NOMO-1 (cell line): ENCODE data around the gene CACNA1D.

Source experiments
- DNase-seq, 2 experiments: peaks; one replicate each; lab custom pipeline; 2025; ENCODE audit not compliant: unreplicated experiment in 2 of 2; lab: John Stamatoyannopoulos, UW

CACNA1D gene

DNA sequence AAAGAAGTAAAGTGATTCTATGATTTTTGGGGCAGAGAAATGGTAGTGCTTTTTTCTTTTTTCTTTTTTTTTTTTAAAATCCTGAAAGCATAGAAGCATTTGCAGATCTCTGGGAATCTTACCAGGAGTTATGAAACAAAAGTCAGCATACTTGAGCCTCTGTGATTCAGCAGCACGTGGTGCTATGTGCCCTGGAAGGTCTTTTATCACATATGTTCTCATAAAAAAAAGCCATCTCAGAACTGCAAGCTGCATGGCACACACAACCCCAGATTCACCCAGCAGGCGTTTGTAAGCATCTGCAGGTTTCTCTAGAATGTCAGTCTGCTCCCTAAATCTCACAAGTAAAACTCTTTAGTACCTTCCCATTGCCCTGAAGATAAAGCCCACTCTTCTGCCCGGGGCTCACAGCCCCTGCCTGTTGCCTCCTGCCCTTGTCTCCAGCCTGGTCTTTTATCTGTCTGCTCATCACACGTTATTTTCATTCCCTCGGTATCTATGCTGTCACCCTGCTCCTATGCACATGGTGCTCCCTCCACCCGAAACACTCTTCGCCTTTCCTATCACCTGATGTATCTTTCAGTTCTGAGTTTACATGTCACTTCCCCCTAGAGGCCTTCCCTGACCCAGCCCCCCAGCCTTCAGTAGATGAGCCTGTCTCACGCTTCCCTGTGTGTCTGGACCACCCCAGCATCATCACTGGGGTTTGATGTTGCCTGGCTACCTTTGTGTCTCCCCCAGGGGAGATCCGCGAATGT, 279.4 kb downstream of the CACNA1D start:
- no peak for DNase-seq

GRCh38 chr3:53774414-53774813, 280.0 kb downstream of the CACNA1D start:
- no peak for DNase-seq

DNA sequence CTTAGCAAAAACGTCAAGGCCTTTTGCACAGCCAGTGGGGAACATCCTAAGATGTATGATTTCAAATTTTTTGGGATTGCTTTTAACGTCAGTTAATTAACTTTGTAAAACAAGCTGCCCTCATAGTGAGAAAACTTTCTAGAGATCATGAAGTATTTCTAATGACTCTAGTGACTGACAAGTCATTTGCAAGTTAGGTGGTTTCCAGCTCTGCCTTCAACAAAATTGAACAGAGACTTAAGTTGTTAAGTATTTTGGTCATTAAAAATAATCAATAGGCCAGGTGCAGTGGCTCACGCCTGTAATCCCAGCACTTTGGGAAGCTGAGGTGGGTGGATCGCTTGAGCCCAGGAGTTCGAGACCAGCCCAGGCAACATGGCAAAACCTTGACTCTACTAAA, 280.6 kb downstream of the CACNA1D start:
- no peak for DNase-seq

DNA sequence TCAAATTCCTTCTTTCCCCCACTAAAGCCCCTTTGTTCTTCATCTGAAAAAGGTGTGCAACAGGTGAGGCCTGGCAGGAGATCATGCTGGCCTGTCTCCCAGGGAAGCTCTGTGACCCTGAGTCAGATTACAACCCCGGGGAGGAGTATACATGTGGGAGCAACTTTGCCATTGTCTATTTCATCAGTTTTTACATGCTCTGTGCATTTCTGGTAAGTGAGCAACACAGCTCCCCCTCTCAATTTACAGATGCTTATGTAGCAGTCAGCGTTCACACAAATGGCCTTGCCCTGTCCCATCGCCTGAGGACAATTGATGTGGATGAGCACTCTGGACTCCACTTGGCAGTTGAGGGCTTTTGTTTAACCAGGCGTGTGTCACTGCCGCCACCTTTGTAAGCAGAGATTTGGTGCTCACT, 281.4 kb downstream of the CACNA1D start:
- DNase-seq, result no peak

DNA sequence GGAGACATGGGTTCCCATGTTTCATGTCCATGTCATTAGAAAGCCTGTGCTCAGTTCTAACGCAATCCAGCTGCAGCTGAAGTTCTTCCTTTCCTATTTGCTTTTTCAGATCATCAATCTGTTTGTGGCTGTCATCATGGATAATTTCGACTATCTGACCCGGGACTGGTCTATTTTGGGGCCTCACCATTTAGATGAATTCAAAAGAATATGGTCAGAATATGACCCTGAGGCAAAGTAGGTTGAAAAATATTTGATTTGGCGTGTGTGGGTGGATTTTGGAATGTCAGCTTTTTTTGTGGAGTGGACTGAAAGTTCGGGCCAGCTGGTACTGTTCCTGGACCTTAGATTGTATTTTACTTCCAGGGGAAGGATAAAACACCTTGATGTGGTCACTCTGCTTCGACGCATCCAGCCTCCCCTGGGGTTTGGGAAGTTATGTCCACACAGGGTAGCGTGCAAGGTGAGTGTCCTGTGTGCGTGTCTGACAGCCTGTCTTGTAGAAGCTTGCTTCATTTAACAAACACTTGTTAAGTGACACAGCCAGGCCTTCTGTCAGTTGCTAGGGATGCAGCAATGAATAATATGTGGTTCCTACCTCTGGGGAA, 282.2 kb downstream of the CACNA1D start:
- no peak for DNase-seq

DNA sequence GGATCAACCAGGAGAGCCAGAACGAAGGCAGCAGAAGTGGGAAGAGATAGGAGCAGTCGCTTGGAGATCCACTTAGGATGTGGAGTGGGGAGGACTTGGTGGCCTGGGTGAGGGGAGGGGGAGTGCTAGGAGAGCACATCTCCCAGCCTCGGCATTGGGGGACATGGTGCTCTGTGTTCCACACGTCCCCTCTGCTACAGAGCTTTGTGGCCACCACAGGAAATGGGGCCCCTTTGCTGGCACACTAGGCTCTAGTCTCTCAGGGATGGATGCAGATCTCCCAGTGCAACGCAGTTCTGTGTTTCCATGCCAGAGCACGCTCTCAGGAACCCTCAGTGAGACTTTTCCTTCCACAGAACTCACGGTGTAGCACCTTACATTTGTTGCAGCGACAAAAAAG, 283.1 kb downstream of the CACNA1D start:
- DNase-seq, result no peak

DNA sequence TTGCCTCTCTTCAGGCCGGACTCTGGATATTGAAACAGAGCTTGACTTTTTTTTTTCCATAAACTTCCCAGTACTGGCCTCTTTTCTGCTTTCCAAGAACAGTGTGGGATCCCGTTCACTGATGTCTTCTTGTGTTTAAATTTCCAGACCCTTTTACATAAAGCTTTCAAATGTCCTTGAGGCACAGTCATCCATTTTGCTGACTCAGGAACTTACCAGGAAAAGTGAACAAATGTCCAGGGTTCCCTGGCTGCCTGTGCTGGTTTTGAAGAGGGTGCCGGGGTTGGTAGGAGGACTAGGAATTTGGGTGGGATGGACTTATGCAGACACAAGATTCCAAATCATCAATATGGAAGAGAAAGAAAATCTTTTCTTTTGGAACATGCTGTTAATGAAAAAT, 283.7 kb downstream of the CACNA1D start:
- no peak for DNase-seq

GRCh38 chr3:53780171-53780570, 285.8 kb downstream of the CACNA1D start:
- no peak for DNase-seq

- DNase-seq, result no peak
Measured at GRCh38 chr3:53780806-53781205, 286.4 kb downstream of the CACNA1D start.

DNA sequence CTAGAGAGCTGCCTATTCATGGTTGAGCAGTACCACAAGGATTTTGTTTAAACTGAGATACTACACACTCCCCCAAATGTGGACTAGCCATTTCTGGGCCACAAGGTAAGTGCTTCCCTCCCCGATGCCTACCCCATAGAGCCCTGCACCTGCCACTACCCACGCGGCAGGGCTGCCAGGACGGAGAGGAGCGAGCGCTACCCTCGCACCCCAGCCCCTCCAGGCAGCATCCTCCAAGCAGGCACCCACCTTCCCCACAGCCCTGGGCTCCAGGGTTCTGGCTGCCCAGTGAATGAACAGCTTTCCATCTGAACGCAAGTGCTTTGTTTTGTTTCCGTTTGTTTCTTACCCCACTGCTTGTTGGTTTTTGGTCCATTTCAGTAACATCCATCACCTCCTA, 292.6 kb downstream of the CACNA1D start:
- no peak for DNase-seq

GRCh38 chr3:53788038-53788437, 293.6 kb downstream of the CACNA1D start:
- DNase-seq, result no peak

DNA sequence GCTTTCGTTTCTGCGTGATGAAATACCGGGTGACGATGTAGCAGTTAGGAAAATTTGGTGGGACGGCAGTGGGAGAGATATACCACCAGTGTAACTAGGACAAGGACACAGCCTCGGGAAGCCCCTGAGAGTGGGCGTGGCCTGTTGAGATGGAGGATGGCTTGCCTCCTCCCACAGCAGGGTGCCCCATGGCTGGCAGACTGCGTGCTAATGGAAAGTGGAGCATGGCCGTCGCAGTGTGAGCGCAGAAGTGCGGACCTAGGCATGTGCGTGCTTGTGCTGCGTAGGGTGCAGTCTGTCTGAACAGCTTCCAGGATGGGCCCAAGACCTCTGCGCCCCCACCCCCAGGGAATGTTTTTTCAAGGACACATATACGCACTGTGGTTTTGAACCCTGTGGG, 295.0 kb downstream of the CACNA1D start:
- DNase-seq, result no peak

DNA sequence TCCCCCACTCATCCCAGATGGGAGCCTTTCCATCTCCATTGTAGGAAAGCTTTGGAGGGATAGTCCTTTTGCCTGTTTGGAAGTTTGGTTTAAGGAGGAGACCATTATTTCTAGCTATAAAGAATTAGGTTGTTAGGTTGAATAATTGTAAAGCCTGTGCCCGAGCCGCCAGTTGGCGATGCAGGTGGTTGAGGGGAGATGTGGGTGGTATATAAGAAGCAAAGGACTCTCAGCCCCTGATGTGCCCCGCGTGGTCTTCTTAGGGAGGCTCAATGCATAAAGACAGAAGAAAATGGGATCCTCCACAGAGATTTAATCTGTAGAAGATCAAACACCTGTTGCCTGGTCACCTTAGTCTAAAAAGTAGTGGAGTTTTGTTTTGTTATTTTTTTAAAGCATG, 296.1 kb downstream of the CACNA1D start:
- no peak for DNase-seq

GRCh38 chr3:53791317-53791716, 296.9 kb downstream of the CACNA1D start:
- no peak for DNase-seq

DNA sequence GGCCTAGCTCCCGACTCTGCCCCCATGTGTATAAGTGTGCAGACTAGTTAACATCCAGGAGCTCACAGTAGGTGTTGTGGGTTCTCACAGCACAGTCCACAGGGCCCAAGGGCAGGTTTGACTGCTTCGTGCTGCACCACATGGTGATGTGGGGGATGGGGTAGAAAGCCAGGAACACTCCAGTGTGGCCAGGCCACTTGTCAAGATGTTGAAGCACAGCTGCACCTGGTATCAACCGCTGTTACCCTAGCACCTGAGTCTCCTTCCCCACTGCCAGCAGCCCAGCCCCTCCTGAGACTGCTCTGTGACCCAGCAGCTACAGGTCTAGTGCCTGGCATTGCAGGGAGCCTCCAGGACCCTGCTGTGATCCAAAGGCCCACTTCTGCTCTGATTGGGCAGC, 298.5 kb downstream of the CACNA1D start:
- no peak for DNase-seq

- no peak for DNase-seq
Measured at GRCh38 chr3:53794597-53794996, 300.2 kb downstream of the CACNA1D start.

GRCh38 chr3:53795176-53795575, 300.8 kb downstream of the CACNA1D start:
- no peak for DNase-seq

DNA sequence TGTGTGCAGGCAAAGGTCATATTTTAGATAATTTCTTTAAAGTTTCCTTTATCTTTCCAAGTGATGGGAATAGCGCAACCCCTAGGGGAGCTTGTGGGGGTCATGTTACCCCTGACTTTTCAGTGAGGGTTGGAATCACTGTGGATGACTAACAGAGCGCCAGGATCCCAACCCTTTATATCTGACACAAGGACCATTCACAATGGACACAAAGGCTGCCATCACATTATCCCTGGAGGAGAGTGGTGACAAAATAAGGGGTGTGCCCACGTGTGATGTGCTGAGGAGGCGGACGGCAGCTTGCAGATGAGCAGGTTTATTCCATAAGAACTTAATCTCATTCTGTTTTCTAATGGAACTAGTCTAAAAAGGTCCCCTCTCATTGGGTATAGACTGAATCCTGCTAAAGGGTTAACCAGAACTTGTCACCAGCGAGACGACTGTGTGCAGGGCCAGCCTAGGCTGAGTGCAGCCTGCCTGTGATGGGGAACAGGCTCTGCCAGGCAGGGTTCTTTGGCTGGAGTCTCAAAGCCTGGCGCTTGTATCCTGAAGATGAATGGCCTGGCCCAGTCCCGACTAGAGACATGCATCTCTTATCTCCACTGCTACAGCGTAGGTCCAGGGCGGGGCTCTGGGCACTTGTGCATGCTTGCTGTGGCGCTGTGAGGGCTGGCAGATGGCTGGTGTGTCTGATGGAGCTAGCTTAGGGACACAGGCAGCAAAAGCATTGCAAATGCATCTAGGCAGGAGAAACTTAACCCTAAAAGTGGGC, 301.6 kb downstream of the CACNA1D start:
- no peak for DNase-seq

GRCh38 chr3:53798144-53798543, 303.7 kb downstream of the CACNA1D start:
- DNase-seq, result no peak

DNA sequence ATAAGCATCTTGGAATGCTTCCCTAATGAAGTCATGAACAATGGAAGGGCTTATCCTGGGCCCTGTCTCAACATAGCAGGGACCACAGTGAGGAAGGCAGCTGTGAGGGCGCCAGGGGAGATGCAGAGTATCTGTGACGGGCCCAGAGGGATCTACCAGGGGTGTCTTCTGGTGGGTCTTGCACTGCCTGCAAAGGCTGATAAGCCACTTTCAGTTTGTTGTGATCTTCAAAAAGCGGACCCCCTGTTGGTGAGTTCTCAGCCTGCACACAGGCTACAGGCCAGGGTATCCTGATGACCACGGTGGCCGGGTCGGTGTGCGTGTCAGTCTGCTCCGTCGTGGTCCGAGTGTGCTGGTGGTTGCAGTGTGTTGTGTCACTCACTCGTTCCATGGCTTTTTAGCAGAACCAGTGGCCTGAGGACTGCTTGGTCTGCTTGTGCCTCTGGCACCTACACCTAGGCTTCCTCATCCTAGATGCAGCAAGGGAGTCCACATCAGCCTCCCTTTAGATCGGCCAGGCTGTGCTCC, 305.0 kb downstream of the CACNA1D start:
- DNase-seq, result no peak

- no peak for DNase-seq
Measured at GRCh38 chr3:53800041-53800906, 305.9 kb downstream of the CACNA1D start.
